B cell (primary cell): ENCODE measurements around the gene POLG2. TPM values are rescaled to one million over a fixed set of nuclear protein-coding genes. Genes with fewer than 3 reads are reported as not detected.

ENCODE experiments used
- ATAC-seq: fragments of 200-7000 bp; cut with Tn5 transposase; one replicate; pipeline ENCODE4 v1.10.0; 2021; ENCODE audit warnings: low read depth, mild to moderate bottlenecking, moderate number of reproducible peaks, moderate library complexity
- CTCF ChIA-PET: fragments of 350-600 bp; sonication (Branson Sonifier 250); formaldehyde crosslinking; loops from one replicate; lab custom pipeline; 2021; ENCODE audit warnings: antibody characterized with exemption, inconsistent platforms; lab: Charles Lee
- POLR2A ChIA-PET: fragments of 350-600 bp; sonication (Branson Sonifier 250); formaldehyde crosslinking; loops from one replicate; lab custom pipeline; 2021; ENCODE audit warnings: antibody characterized with exemption; lab: Charles Lee
- DNase-seq: peaks from one replicate; pipeline ENCODE4 v3.0.0; 2013
- H2AFZ ChIP-seq: 2 replicates; pipeline ENCODE4 v1.6.1; 2012; ENCODE audit warnings: mild to moderate bottlenecking, low read depth, low read length; ENCODE audit not compliant: insufficient read depth, poor library complexity, severe bottlenecking
- H3K27ac ChIP-seq, 2 donors: 1 replicate in 1 of 2; 2 replicates in 1 of 2; pipeline ENCODE4 v1.5.1; 2012 to 2013; ENCODE audit warnings: low read length in 2 of 2, mild to moderate bottlenecking in 2 of 2, moderate library complexity in 1 of 2
- H3K27me3 ChIP-seq, 4 experiments: fragments of 200-600 bp in 1 of 4; sonication (generic) in 1 of 4; replicated peaks in 1 of 4; 1 replicate in 2 of 4; 2 replicates in 2 of 4; pipeline versions ENCODE4 v1.6.1 to v1.7.0; 2013 to 2016; ENCODE audit warnings: low read length in 3 of 4, mild to moderate bottlenecking in 2 of 4, mixed read lengths in 1 of 4, moderate library complexity in 1 of 4; ENCODE audit not compliant: insufficient read depth in 4 of 4, control insufficient read depth in 3 of 4; ENCODE audit errors: control extremely low read depth in 1 of 4
- H3K36me3 ChIP-seq, 2 experiments: replicated peaks in 1 of 2; 1 replicate in 1 of 2; 2 replicates in 1 of 2; pipeline versions ENCODE4 v1.6.1 to v1.7.1; 2013; ENCODE audit warnings: low read length in 1 of 2; ENCODE audit not compliant: insufficient read depth in 2 of 2, control insufficient read depth in 1 of 2; ENCODE audit errors: control extremely low read depth in 1 of 2, extremely low read depth in 1 of 2
- H3K4me1 ChIP-seq, 2 donors: fragments of 200-600 bp in 1 of 2; sonication (generic) in 1 of 2; 1 replicate in 1 of 2; 2 replicates in 1 of 2; pipeline versions ENCODE4 v1.5.1 to v1.6.1; 2013 to 2017; ENCODE audit warnings: low read length in 2 of 2; ENCODE audit not compliant: control insufficient read depth in 2 of 2, insufficient read depth in 2 of 2
- H3K4me2 ChIP-seq: replicated peaks from 2 replicates; pipeline ENCODE3; 2012; ENCODE audit warnings: mild to moderate bottlenecking, low read depth, low read length; ENCODE audit not compliant: poor library complexity, severe bottlenecking
- H3K4me3 ChIP-seq, 5 experiments: fragments of 200-600 bp in 1 of 5; sonication (generic) in 1 of 5; 1 replicate in 3 of 5; 2 replicates in 2 of 5; pipeline versions ENCODE4 v1.5.1 to v1.7.0; 2011 to 2016; ENCODE audit warnings: low read length in 4 of 5, mild to moderate bottlenecking in 4 of 5, low read depth in 2 of 5, control low read depth in 1 of 5, moderate library complexity in 1 of 5; ENCODE audit not compliant: insufficient read depth in 1 of 5; ENCODE audit errors: control extremely low read depth in 1 of 5, extremely low read depth in 1 of 5
- H3K79me2 ChIP-seq: fragments of 200-600 bp; sonication (generic); one replicate; pipeline ENCODE4 v1.6.0; 2016; ENCODE audit warnings: low read length; ENCODE audit not compliant: control insufficient read depth, insufficient read depth
- H3K9ac ChIP-seq: fragments of 200-600 bp; sonication (generic); 2 replicates; pipeline ENCODE4 v1.6.1; 2017; ENCODE audit warnings: mild to moderate bottlenecking, low read length, moderate library complexity
- H3K9me3 ChIP-seq, 3 donors: one replicate each; pipeline versions ENCODE4 v1.6.1 to v1.7.1; 2013; ENCODE audit warnings: low read length in 2 of 3; ENCODE audit not compliant: control insufficient read depth in 2 of 3, insufficient read depth in 1 of 3; ENCODE audit errors: control extremely low read depth in 1 of 3
- H4K20me1 ChIP-seq: 2 replicates; pipeline ENCODE4 v1.6.0; 2012; ENCODE audit warnings: mild to moderate bottlenecking, low read length; ENCODE audit not compliant: insufficient read depth, control insufficient read depth, poor library complexity, severe bottlenecking
- H3K27ac Mint-ChIP-seq: one replicate; pipeline ENCODE4 v1.8.0; 2021; ENCODE audit warnings: mixed read lengths
- H3K27me3 Mint-ChIP-seq: one replicate; pipeline ENCODE4 v1.8.0; 2021; ENCODE audit warnings: mixed read lengths
- H3K4me1 Mint-ChIP-seq: one replicate; pipeline ENCODE4 v1.8.0; 2021; ENCODE audit warnings: mixed read lengths
- H3K4me3 Mint-ChIP-seq: one replicate; pipeline ENCODE4 v1.8.0; 2021; ENCODE audit warnings: mixed read lengths
- H3K9me3 Mint-ChIP-seq: one replicate; pipeline ENCODE4 v1.8.0; 2022; ENCODE audit warnings: mixed read lengths; ENCODE audit not compliant: insufficient read depth
- EZH2 ChIP-seq: IDR thresholded peaks from 2 replicates; pipeline ENCODE4 v1.6.1; 2012; ENCODE audit warnings: borderline replicate concordance, low read depth, mild to moderate bottlenecking, moderate library complexity, low read length; ENCODE audit not compliant: insufficient read depth, poor library complexity, severe bottlenecking
- WGBS: methylation state at CpG from one replicate; pipeline ENCODE4 v1.1.5; 2013; ENCODE audit warnings: missing lambda C conversion rate; ENCODE audit not compliant: insufficient coverage; 5-methylcytosine and 5-hydroxymethylcytosine counted together
- intact Hi-C: fragments of 100-400 bp; cut with micrococcal nuclease; formaldehyde crosslinking; loops from one replicate; pipeline ENCODE4 v1.10.0; 2022
- polyA plus RNA-seq: library from polyadenylated mRNA; depleted of rRNA; stranded (reverse); fragments of >200 nt; gene quantifications from 2 replicates; pipeline ENCODE4 v1.2.3, GENCODE V29; 2012
- total RNA-seq, 2 donors: library from RNA; stranded (reverse); fragments of 120-200 nt in 1 of 2; gene quantifications; 1 replicate in 1 of 2; 2 replicates in 1 of 2; pipeline versions ENCODE4 v1.2.3 to v1.2.4, GENCODE V29; 2013 to 2022
- TF ChIP-seq, protein P1 (sequence below): fragments of 200-600 bp; IDR thresholded peaks from one replicate; pipeline ENCODE4 v1.8.0; 2022; ENCODE audit warnings: antibody characterized with exemption, mild to moderate bottlenecking

The POLG2 gene
- total and polyA plus RNA-seq, 2 donors (not counting 1 experiment from before 2014, with no cell fraction given): 26.9 to 74.5 TPM

DNA sequence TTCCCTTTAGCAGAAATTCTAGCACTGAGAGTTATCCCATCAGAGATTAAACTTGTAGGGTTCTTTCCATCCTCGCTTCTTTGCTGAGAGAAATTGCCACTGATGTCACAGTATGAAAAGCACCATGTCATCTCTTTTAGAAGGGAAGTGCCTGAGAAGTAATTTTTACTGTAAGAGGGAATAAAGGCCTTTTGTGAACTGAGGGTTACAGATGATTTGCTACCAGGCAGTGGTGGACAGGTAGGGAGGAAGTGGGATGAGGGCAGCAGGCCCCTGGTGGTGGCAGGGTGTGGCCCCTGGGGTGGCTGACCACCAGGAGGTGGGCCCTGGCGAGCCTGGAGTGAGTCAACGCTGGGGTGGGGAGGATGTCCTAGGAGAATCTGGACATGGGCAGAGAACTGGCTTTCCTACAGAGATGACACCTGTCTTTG lies 54.3 kb downstream of the POLG2 start:
- peak overlapping the region; percentile 52 for H3K4me2 ChIP-seq
- POLR2A ChIA-PET: interaction anchor here (1.0 kb wide), 1 partner anchor 13 kb away, joined by 3 read pairs; no protein-coding TSS in a partner anchor
- no peaks in the 10 kb centered on the region for H3K27me3 ChIP-seq
- TF ChIP-seq, protein P1, sequence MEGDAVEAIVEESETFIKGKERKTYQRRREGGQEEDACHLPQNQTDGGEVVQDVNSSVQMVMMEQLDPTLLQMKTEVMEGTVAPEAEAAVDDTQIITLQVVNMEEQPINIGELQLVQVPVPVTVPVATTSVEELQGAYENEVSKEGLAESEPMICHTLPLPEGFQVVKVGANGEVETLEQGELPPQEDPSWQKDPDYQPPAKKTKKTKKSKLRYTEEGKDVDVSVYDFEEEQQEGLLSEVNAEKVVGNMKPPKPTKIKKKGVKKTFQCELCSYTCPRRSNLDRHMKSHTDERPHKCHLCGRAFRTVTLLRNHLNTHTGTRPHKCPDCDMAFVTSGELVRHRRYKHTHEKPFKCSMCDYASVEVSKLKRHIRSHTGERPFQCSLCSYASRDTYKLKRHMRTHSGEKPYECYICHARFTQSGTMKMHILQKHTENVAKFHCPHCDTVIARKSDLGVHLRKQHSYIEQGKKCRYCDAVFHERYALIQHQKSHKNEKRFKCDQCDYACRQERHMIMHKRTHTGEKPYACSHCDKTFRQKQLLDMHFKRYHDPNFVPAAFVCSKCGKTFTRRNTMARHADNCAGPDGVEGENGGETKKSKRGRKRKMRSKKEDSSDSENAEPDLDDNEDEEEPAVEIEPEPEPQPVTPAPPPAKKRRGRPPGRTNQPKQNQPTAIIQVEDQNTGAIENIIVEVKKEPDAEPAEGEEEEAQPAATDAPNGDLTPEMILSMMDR: no peak
- no peak for TF ChIP-seq EZH2
- WGBS: 42% methylated on average over 2 of the region's 3 CpGs
- no peaks in the 10 kb centered on the region for H3K79me2 ChIP-seq
- peak overlapping the region; percentile 57 for H2AFZ ChIP-seq
- H4K20me1 ChIP-seq: no peaks in the 10 kb centered on the region
- Mint-ChIP-seq H3K4me3 (peak overlapping the region; percentile 54), H3K4me1 (peaks cover 19% of the 10 kb centered on the region), H3K27me3 (no peaks in the 10 kb centered on the region), H3K9me3 (peaks cover 2% of the 10 kb centered on the region), H3K27ac (peak overlapping the region; percentile 42)
- no peak overlapping the region for H3K4me3 ChIP-seq
- H3K9ac ChIP-seq: peak overlapping the region; percentile 39
- H3K4me1 ChIP-seq: peaks cover 22 to 24% of the 10 kb centered on the region in 2 donors
- intact Hi-C loops: no loop called here
- H3K27ac ChIP-seq: no peak overlapping the region
- no peak for ATAC-seq
- DNase-seq: peak; percentile 22
- H3K36me3 ChIP-seq: no peaks in the 10 kb centered on the region
- CTCF ChIA-PET: interaction anchor here (1.8 kb wide), 1 partner anchor 25 kb away, joined by 3 read pairs; no protein-coding TSS in a partner anchor
- peaks cover 1 to 23% (median 17%) of the 10 kb centered on the region in 3 donors for H3K9me3 ChIP-seq

DNA sequence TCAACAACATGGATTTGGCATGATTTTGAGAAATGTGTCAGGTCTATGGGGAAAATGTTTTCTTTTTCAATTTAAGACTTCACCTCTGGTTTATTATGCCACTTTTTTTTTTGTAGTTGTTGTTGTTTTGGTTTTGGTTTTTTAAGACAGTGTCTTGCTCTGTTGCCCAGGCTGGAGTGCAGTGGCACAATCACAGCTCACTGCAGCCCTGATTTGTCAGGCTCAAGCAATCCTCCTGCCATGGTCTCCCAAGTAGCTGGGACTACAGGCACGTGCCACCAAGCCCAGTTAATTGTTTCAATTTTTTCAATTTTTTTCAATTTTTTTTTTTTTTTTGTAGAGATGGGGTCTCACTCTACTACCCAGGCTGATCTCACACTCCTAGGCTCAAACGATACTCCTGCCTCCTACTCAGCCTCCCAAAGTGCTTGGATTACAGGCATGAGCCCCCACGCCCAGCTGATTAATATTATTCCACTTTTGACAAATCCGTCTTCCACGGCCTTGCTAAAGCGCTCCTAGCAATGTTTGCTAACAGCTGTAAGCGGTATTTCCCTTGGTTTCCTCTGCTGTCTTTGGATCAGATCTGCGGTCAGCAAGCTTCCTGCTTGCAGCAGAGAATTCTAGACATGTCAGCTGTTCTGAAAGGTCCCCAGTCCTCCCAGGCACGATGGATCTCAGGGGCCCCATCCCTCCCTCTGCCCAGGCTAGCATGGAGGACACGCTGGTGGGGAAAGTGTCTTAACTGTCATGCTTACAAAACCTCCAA lies 54.9 kb downstream of the POLG2 start:
- Histone ChIP-seq H3K79me2 (no peaks in the 10 kb centered on the region), H2AFZ (peak overlapping the region; percentile 57), H3K4me3 (no peak overlapping the region), H3K4me1 (peaks cover 22 to 24% of the 10 kb centered on the region in 2 donors), H3K27me3 (no peaks in the 10 kb centered on the region), H3K4me2 (peak overlapping the region; percentile 52), H3K27ac (peak overlapping the region in 1 of 2 donors; percentile 16), H4K20me1 (no peaks in the 10 kb centered on the region), H3K9me3 (peaks cover 1 to 26% (median 23%) of the 10 kb centered on the region in 3 donors), H3K36me3 (no peaks in the 10 kb centered on the region), H3K9ac (peak overlapping the region; percentile 39)
- peak overlapping the region; percentile 42 for H3K27ac Mint-ChIP-seq
- WGBS: 8% methylated on average over 6 of the region's 10 CpGs
- POLR2A ChIA-PET: no interaction called here
- H3K9me3 Mint-ChIP-seq: peaks cover 2% of the 10 kb centered on the region
- no peak for TF ChIP-seq EZH2
- TF ChIP-seq, protein P1: no peak
- ATAC-seq (no peak), DNase-seq (no peak)
- peaks cover 19% of the 10 kb centered on the region for H3K4me1 Mint-ChIP-seq
- peak overlapping the region; percentile 54 for H3K4me3 Mint-ChIP-seq
- no peaks in the 10 kb centered on the region for H3K27me3 Mint-ChIP-seq
- CTCF ChIA-PET: interaction anchor here (0.9 to 1.8 kb wide), 2 partner anchors 22 to 25 kb away, joined by 3 read pairs; no protein-coding TSS in a partner anchor
- intact Hi-C loops: no loop called here
